ENCODE data around the gene PGM1. TPM values are rescaled to one million over a fixed set of nuclear protein-coding genes. Genes with fewer than 3 reads are reported as not detected.

PGM1 gene
- total and polyA plus RNA-seq, 9 of the 15 experiments (the other 6 are each of a cell fraction or from before 2014, with no cell fraction given) = 0.03 to 0.31 (median 0.09) TPM; not detected in 5

DNA sequence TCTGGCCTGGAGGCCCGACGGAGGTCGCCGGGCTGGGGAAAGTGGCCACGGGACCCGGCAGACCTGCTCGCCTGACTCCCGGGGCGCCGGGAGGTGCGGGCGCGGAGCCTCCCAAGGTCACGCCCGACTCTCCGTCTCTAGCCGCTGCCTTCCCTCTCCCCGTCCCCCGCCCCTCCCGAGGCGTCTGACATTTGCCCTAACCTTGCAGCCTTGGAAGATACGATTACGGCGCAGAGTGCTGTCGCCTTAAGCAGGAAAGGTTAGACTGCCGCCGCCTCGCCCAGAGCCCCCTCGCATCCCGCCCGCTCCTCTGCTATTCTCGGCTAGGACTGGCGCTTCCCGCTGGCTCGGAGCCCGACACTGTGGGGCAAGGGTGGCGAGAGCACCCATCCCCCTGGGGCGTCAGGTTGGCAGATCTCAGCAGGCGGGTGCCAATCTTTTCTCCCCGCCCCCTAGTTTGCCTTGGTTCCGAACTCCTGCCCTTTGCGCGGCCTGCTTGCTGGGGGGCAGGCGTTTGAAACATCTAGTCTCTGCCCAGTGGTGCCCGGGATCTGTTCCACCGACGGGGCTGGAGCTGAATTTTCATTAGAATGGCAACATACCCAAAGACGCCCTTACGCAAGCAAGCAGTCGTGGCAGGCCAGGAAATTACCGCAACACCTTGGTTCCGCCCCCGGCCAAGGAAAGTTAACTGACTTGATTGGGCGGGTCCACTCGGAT is 835 bp downstream of the PGM1 start:
- DNase-seq (ENCODE audit: extremely low read depth in 1 of 4, low spot score in 3 of 4) (peak in 1 of 4 experiments; percentile 16), ATAC-seq (no peak), FAIRE-seq (no peak)
- no peaks in the 10 kb centered on the region for H3K9me3 ChIP-seq (replicated peaks; ENCODE audit: control insufficient read depth, insufficient read depth, low read depth, low read length)
- H4K20me1 ChIP-seq (replicated peaks; ENCODE audit: control insufficient read depth, insufficient read depth, low read length) = no peaks in the 10 kb centered on the region
- peak overlapping the region; percentile 8; the same call in 1 of the 2 replicates for H3K4me3 ChIP-seq
- intact Hi-C loops (cut with micrococcal nuclease) = no loop called here
- ChIA-PET POLR2A (interaction anchor here (0.7 to 2.1 kb wide), 2 partner anchors 17 to 233 kb away, joined by 3 to 7 read pairs; no protein-coding TSS in a partner anchor), CTCF (ENCODE audit: low intra/inter-chr PET ratio) (no interaction called here)
- H3K4me2 ChIP-seq (ENCODE audit: insufficient read depth, low read length) = no peak overlapping the region; the same call in 1 of the 2 replicates
- no peak overlapping the region for H3K27ac ChIP-seq (ENCODE audit: extremely low read depth, low read depth, low read length)
- H2AFZ ChIP-seq (ENCODE audit: low read depth, low read length) = 0 out of 2 replicates have a peak overlapping the region, but pooled peaks have one; percentile 24
- TF ChIP-seq MTA3 (IDR thresholded peaks at IDR 0.05; ENCODE audit: borderline replicate concordance) (no peak), MED1 (CRISPR knock-in tag; IDR thresholded peaks at IDR 0.05; ENCODE audit: borderline replicate concordance) (no peak), NFXL1 (CRISPR knock-in tag; IDR thresholded peaks at IDR 0.05) (no peak), MAZ (CRISPR knock-in tag; conservative IDR thresholded peaks at IDR 0.05 in 1 of 2, IDR thresholded peaks at IDR 0.05 in 1 of 2) (no peak), ZNF41 (CRISPR knock-in tag; conservative IDR thresholded peaks at IDR 0.05) (no peak)
- WGBS (ENCODE audit: insufficient coverage, low coverage, missing lambda C conversion rate) = 27% methylated on average over 34 of the region's 55 CpGs
- H3K4me1 ChIP-seq (replicated peaks in 1 of 2; ENCODE audit: control insufficient read depth in 2 of 2, insufficient read depth in 2 of 2, low read length in 2 of 2) = peaks cover 0 to 12% of the 10 kb centered on the region in 2 experiments; a peak in 2 of 5 replicates
- no peaks in the 10 kb centered on the region for H3K79me2 ChIP-seq (ENCODE audit: control insufficient read depth, insufficient read depth, low read length)
- no TSS peak for BruUV-seq (replicated peaks)
- H3K9ac ChIP-seq (ENCODE audit: insufficient read depth in 1 of 2, low read depth in 2 of 2, low read length in 2 of 2) = no peak overlapping the region
- in situ Hi-C loops (cut with MboI) = no loop called here
- peaks cover 13 to 23% of the 10 kb centered on the region in 2 experiments; a peak in 4 of 5 replicates for H3K27me3 ChIP-seq (ENCODE audit: control insufficient read depth in 2 of 2, insufficient read depth in 2 of 2, low read length in 2 of 2)
- H3K36me3 ChIP-seq (ENCODE audit: control insufficient read depth, insufficient read depth, low read length) = no peaks in the 10 kb centered on the region
- H3K9me1 ChIP-seq (ENCODE audit: control insufficient read depth, insufficient read depth, low read length) = no peaks in the 10 kb centered on the region

Measured in K562 (cell line).